Activated T-cell treated with anti-CD3 and anti-CD28 coated beads, Interleukin-2, amount 50 U/mL, for 24 hours (primary cell): ENCODE measurements around the gene LUZP4.

Source experiments
- DNase-seq: peaks from one replicate; pipeline ENCODE4 v3.0.0-alpha.2; 2020
- H3K27ac Mint-ChIP-seq: 2 replicates; pipeline ENCODE4 v1.8.0; 2020; ENCODE audit warnings: mild to moderate bottlenecking, mixed read lengths
- H3K27me3 Mint-ChIP-seq: 2 replicates; pipeline ENCODE4 v1.8.0; 2020; ENCODE audit warnings: mixed read lengths
- H3K36me3 Mint-ChIP-seq: 2 replicates; pipeline ENCODE4 v1.8.0; 2020; ENCODE audit warnings: low read depth, mixed read lengths
- H3K4me1 Mint-ChIP-seq: 2 replicates; pipeline ENCODE4 v1.8.0; 2020; ENCODE audit warnings: low read depth, mixed read lengths
- H3K4me3 Mint-ChIP-seq: 2 replicates; pipeline ENCODE4 v1.8.0; 2020; ENCODE audit warnings: mild to moderate bottlenecking, moderate library complexity, mixed read lengths
- H3K9me3 Mint-ChIP-seq: 2 replicates; pipeline ENCODE4 v1.8.0; 2020; ENCODE audit warnings: mixed read lengths

Gene LUZP4, protein sequence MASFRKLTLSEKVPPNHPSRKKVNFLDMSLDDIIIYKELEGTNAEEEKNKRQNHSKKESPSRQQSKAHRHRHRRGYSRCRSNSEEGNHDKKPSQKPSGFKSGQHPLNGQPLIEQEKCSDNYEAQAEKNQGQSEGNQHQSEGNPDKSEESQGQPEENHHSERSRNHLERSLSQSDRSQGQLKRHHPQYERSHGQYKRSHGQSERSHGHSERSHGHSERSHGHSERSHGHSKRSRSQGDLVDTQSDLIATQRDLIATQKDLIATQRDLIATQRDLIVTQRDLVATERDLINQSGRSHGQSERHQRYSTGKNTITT

GRCh38 chrX:115289465-115289864 is at the start of gene LUZP4:
LUZP4 (plus strand) TSS chrX:115289715; CDS start chrX:115289760, 45 bp downstream.
- no peaks in the 10 kb centered on the region for H3K9me3 Mint-ChIP-seq
- H3K4me1 Mint-ChIP-seq = no peaks in the 10 kb centered on the region
- H3K27me3 Mint-ChIP-seq = peaks cover 30% of the 10 kb centered on the region
- DNase-seq = no peak
- no peaks in the 10 kb centered on the region for H3K36me3 Mint-ChIP-seq
- no peak within 1 kb of the TSS for H3K4me3 Mint-ChIP-seq
- no peak within 1 kb of the TSS for H3K27ac Mint-ChIP-seq

- no peak overlapping the region for H3K4me3 Mint-ChIP-seq
- no peak overlapping the region for H3K27ac Mint-ChIP-seq
- no peaks in the 10 kb centered on the region for H3K9me3 Mint-ChIP-seq
- no peaks in the 10 kb centered on the region for H3K36me3 Mint-ChIP-seq
- no peak for DNase-seq
- H3K4me1 Mint-ChIP-seq = no peaks in the 10 kb centered on the region
- peaks cover 23% of the 10 kb centered on the region for H3K27me3 Mint-ChIP-seq
Observed at GRCh38 chrX:115251458-115252233, 37.9 kb upstream of the LUZP4 start.

- H3K27me3 Mint-ChIP-seq = peaks cover 26% of the 10 kb centered on the region
- DNase-seq = no peak
- no peaks in the 10 kb centered on the region for H3K4me1 Mint-ChIP-seq
- no peak overlapping the region for H3K27ac Mint-ChIP-seq
- no peak overlapping the region for H3K4me3 Mint-ChIP-seq
- H3K36me3 Mint-ChIP-seq = no peaks in the 10 kb centered on the region
- no peaks in the 10 kb centered on the region for H3K9me3 Mint-ChIP-seq
Observed at GRCh38 chrX:115255003-115255402, 34.5 kb upstream of the LUZP4 start.

- Mint-ChIP-seq H3K9me3 (no peaks in the 10 kb centered on the region), H3K4me1 (no peaks in the 10 kb centered on the region), H3K27me3 (peaks cover 33% of the 10 kb centered on the region), H3K36me3 (no peaks in the 10 kb centered on the region), H3K27ac (no peak overlapping the region), H3K4me3 (no peak overlapping the region)
- DNase-seq = no peak
Observed at GRCh38 chrX:115257711-115258110, 31.8 kb upstream of the LUZP4 start.

GRCh38 chrX:115259238-115259875 is 30.2 kb upstream of the LUZP4 start:
- Mint-ChIP-seq H3K4me1 (no peaks in the 10 kb centered on the region), H3K27ac (no peak overlapping the region), H3K4me3 (no peak overlapping the region), H3K36me3 (no peaks in the 10 kb centered on the region), H3K27me3 (peaks cover 31% of the 10 kb centered on the region), H3K9me3 (no peaks in the 10 kb centered on the region)
- no peak for DNase-seq

DNA sequence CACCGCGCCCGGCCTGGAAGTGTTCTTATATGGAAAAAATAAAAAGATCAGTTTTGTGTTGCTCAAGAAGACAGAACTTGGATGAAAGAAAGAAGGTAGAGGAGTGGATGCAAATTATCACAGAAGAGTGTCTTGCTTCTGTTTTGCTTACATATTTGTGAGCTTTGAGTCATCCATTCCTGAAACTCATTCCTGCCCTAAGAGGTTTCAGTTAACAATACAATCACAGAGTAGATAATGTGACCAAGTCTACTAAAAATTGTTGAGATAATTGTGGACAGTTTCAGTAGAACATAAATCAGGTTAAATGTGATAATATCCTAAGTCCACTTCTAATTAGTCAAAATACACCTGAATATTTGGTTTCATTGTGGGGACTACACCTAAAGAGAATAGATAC is 29.2 kb upstream of the LUZP4 start:
- H3K9me3 Mint-ChIP-seq = no peaks in the 10 kb centered on the region
- H3K36me3 Mint-ChIP-seq = no peaks in the 10 kb centered on the region
- H3K4me1 Mint-ChIP-seq = no peaks in the 10 kb centered on the region
- DNase-seq = no peak
- H3K27ac Mint-ChIP-seq = no peak overlapping the region
- H3K4me3 Mint-ChIP-seq = no peak overlapping the region
- H3K27me3 Mint-ChIP-seq = peaks cover 28% of the 10 kb centered on the region

DNA sequence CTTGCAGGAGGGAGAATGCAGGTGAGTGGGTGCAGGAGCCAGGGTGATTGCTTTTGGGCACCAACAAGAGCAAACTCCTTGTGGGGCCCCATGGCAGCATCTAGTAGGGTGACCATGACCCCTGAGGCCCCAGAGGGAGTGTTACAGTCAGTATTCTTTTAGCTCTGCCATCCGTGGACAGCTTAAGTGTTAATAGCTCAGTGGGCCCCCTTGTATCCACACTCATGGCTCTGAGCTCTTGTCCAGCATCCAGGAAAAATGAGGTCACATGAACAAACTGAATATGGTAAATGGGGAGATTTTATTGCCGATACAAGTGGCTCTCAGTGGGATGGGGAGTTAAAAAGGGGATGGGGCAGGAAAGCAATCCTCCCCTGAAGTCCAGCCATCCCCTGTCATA is 28.4 kb upstream of the LUZP4 start:
- Mint-ChIP-seq H3K4me1 (no peaks in the 10 kb centered on the region), H3K9me3 (no peaks in the 10 kb centered on the region), H3K27ac (no peak overlapping the region), H3K36me3 (no peaks in the 10 kb centered on the region), H3K4me3 (no peak overlapping the region), H3K27me3 (peaks cover 25% of the 10 kb centered on the region)
- DNase-seq = no peak

- Mint-ChIP-seq H3K9me3 (no peaks in the 10 kb centered on the region), H3K4me1 (no peaks in the 10 kb centered on the region), H3K27me3 (peaks cover 28% of the 10 kb centered on the region), H3K4me3 (no peak overlapping the region), H3K36me3 (no peaks in the 10 kb centered on the region), H3K27ac (no peak overlapping the region)
- no peak for DNase-seq
Observed at GRCh38 chrX:115264009-115264408, 25.5 kb upstream of the LUZP4 start.

- H3K4me1 Mint-ChIP-seq = no peaks in the 10 kb centered on the region
- no peak for DNase-seq
- H3K27ac Mint-ChIP-seq = no peak overlapping the region
- no peaks in the 10 kb centered on the region for H3K9me3 Mint-ChIP-seq
- no peaks in the 10 kb centered on the region for H3K36me3 Mint-ChIP-seq
- no peak overlapping the region for H3K4me3 Mint-ChIP-seq
- H3K27me3 Mint-ChIP-seq = peaks cover 22% of the 10 kb centered on the region
Observed at GRCh38 chrX:115266300-115266699, 23.2 kb upstream of the LUZP4 start.

- Mint-ChIP-seq H3K27me3 (peaks cover 17% of the 10 kb centered on the region), H3K27ac (no peak overlapping the region), H3K4me3 (no peak overlapping the region), H3K9me3 (no peaks in the 10 kb centered on the region), H3K36me3 (no peaks in the 10 kb centered on the region), H3K4me1 (no peaks in the 10 kb centered on the region)
- DNase-seq = no peak
Observed at GRCh38 chrX:115268421-115268820, 21.1 kb upstream of the LUZP4 start.

DNA sequence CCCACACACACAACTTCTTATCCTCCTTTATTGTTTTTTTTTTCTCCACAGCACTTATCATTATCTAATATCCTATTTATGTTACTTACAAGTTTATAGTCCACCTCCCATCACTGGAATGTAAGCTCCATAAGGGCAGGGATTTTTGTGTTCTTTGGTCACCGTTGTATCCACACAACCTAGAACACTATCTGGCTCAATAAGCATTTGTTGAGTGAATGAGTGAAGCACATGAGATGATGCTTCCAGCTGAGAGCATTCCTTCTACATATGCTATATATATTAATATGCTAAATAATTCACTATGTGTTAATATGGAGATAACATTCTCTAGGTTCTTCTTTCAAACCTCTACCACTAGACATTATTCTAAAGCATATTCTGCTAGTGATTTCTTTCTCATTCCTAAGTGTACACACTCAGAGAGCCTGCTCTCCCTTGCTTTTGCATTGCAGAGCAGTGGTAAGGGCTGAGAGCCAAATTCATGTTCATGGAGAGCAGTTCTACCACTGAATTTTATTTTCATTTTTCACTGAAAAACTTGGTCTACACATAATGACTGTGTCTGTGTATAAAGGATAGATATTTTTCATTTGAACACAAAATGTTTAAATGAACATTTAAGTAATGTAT is 20.3 kb upstream of the LUZP4 start:
- Mint-ChIP-seq H3K36me3 (no peaks in the 10 kb centered on the region), H3K9me3 (no peaks in the 10 kb centered on the region), H3K27me3 (peaks cover 22% of the 10 kb centered on the region)

GRCh38 chrX:115284877-115285276 is 4.6 kb upstream of the LUZP4 start:
- DNase-seq = no peak
- Mint-ChIP-seq H3K4me3 (no peak overlapping the region), H3K36me3 (no peaks in the 10 kb centered on the region), H3K9me3 (no peaks in the 10 kb centered on the region), H3K4me1 (no peaks in the 10 kb centered on the region), H3K27ac (no peak overlapping the region), H3K27me3 (peaks cover 23% of the 10 kb centered on the region)

More for the DNA sequence above, 20.3 kb upstream of the LUZP4 start:
- no peak for DNase-seq
- H3K4me3 Mint-ChIP-seq = no peak overlapping the region
- no peak overlapping the region for H3K27ac Mint-ChIP-seq
- no peaks in the 10 kb centered on the region for H3K4me1 Mint-ChIP-seq

- no peak for DNase-seq
- no peak overlapping the region for H3K4me3 Mint-ChIP-seq
- peaks cover 31% of the 10 kb centered on the region for H3K27me3 Mint-ChIP-seq
- no peak overlapping the region for H3K27ac Mint-ChIP-seq
- no peaks in the 10 kb centered on the region for H3K9me3 Mint-ChIP-seq
- no peaks in the 10 kb centered on the region for H3K36me3 Mint-ChIP-seq
- H3K4me1 Mint-ChIP-seq = no peaks in the 10 kb centered on the region
Observed at GRCh38 chrX:115297189-115297588, 7.7 kb downstream of the LUZP4 start.

- no peaks in the 10 kb centered on the region for H3K9me3 Mint-ChIP-seq
- H3K27me3 Mint-ChIP-seq = peaks cover 35% of the 10 kb centered on the region
- H3K36me3 Mint-ChIP-seq = no peaks in the 10 kb centered on the region
- no peak overlapping the region for H3K27ac Mint-ChIP-seq
- H3K4me1 Mint-ChIP-seq = no peaks in the 10 kb centered on the region
- no peak for DNase-seq
- no peak overlapping the region for H3K4me3 Mint-ChIP-seq
Observed at GRCh38 chrX:115311139-115311538, 21.6 kb downstream of the LUZP4 start.
